Measurements from ENCODE around the gene CPZ.

The CPZ gene

DNA sequence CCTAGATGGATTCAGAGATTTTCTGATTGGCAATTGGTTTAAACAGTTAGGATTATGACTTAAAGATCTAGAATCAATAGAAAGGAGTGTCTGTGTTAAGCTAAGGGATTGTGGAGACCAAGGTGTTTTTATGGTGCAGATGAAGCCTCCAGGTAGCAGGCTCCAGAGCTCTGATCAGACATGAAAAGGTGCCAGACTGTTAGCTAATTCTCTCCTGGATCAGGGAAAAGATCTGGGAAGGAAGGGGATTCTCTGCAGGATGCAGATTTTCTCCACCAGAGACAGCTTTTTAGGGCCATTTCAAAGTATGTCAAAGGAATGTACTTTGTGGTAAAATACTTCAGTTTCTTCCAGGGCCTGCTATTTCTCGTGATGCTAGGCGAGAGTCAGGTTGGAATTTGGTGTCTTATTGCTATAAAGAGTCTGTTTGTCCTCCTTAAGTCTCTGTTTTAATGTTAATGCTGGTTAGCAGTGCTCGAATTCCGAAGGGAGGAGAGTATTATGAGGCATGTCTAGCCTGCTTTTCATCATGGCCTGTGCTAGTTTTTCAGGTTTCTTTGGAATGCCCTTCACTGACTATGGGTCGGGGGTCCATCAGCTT lies 24.4 kb upstream of the CPZ start:
- Histone ChIP-seq H4K20me1 (ENCODE audit: insufficient read depth, low read length) (no peaks in the 10 kb centered on the region), H2AFZ (ENCODE audit: low read length) (no peak overlapping the region), H3K27me3 (replicated peaks; ENCODE audit: insufficient read depth, low read length) (peaks cover 26% of the 10 kb centered on the region), H3K9me2 (replicated peaks; ENCODE audit: insufficient read depth, low read length) (no peaks in the 10 kb centered on the region), H3F3A (ENCODE audit: insufficient read depth, low read length) (no peaks in the 10 kb centered on the region), H3K9ac (ENCODE audit: low read length) (no peak overlapping the region), H3K4me2 (ENCODE audit: low read depth, low read length) (no peak overlapping the region), H3K4me3 (ENCODE audit: low read length) (no peak overlapping the region), H3K27ac (ENCODE audit: low read length) (no peak overlapping the region), H3K79me2 (ENCODE audit: low read length) (no peaks in the 10 kb centered on the region), H3K36me3 (replicated peaks; ENCODE audit: insufficient read depth, low read length) (no peaks in the 10 kb centered on the region), H3K4me1 (ENCODE audit: low read length) (peaks cover 14% of the 10 kb centered on the region), H3K9me3 (replicated peaks; ENCODE audit: insufficient read depth, low read length) (no peaks in the 10 kb centered on the region)
- TF ChIP-seq EZH2phosphoT487 (IDR thresholded peaks at IDR 0.05; ENCODE audit: low read length) (no peak), EZH2 (optimal IDR thresholded peaks at IDR 0.05; ENCODE audit: low read depth, low read length) (no peak), CTCF (IDR thresholded peaks at IDR 0.05; ENCODE audit: low read length) (no peak)
- no peak for DNase-seq

GRCh38 chr4:8570201-8570600 lies 22.4 kb upstream of the CPZ start:
- Histone ChIP-seq H3F3A (ENCODE audit: insufficient read depth, low read length) (no peaks in the 10 kb centered on the region), H3K27me3 (replicated peaks; ENCODE audit: insufficient read depth, low read length) (peaks cover 38% of the 10 kb centered on the region), H3K9ac (ENCODE audit: low read length) (no peak overlapping the region), H3K4me3 (ENCODE audit: low read length) (no peak overlapping the region), H3K4me1 (ENCODE audit: low read length) (peaks cover 11% of the 10 kb centered on the region), H3K79me2 (ENCODE audit: low read length) (no peaks in the 10 kb centered on the region), H3K9me3 (replicated peaks; ENCODE audit: insufficient read depth, low read length) (no peaks in the 10 kb centered on the region), H2AFZ (ENCODE audit: low read length) (no peak overlapping the region), H3K4me2 (ENCODE audit: low read depth, low read length) (no peak overlapping the region), H3K9me2 (replicated peaks; ENCODE audit: insufficient read depth, low read length) (no peaks in the 10 kb centered on the region), H3K36me3 (replicated peaks; ENCODE audit: insufficient read depth, low read length) (no peaks in the 10 kb centered on the region), H3K27ac (ENCODE audit: low read length) (no peak overlapping the region), H4K20me1 (ENCODE audit: insufficient read depth, low read length) (no peaks in the 10 kb centered on the region)
- no peak for DNase-seq
- TF ChIP-seq EZH2 (optimal IDR thresholded peaks at IDR 0.05; ENCODE audit: low read depth, low read length): no peak
- TF ChIP-seq CTCF (IDR thresholded peaks at IDR 0.05; ENCODE audit: low read length): no peak
- no peak for TF ChIP-seq EZH2phosphoT487 (IDR thresholded peaks at IDR 0.05; ENCODE audit: low read length)

DNA sequence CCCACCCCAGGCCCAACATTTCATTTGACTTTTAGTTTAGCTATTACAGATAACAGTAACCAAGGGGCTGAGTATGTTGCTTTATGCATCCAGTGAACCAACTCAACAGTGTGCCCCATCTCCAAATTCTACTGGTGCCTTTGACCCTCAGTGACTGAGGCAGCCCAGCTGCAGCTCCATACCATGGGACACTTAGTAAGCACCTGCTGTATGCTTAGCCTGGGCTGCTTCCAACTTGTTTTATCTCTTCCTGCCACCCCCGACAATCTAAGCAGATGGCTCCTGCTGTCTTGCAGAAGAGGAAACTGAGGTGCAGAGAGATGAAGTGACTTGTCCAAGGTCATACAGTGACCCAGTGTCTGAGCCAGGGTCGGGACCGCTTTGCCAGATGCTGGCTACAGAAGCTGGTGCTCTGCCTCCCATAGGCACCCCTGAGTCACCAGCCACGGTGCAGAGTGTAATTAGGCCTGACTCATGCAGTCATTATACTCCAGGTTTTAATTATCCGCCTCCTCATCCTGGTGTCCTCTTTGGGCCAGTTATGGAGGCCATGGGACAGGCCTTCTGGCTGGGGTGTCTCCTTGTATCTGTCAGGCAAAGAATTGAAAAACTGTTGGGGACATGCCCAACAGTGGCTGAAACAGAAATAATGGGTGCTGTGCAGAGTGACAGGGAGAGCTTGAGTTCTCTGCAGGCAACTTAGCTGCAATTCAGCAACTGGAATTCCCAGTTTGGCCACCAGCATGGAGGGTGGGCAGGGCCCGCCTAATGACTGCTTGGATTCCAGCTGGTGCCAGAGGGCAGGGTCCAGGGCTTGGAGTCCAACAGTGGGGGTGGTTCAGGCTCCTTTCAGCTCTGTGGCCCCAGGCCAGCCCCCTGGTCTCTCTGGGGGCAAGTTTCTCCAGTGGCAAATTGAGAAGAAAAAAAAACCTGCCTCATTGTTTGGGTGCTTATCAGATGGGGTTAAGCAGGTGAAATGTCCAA lies 20.6 kb upstream of the CPZ start:
- Histone ChIP-seq H3K4me2 (ENCODE audit: low read depth, low read length) (no peak overlapping the region), H3K9me3 (replicated peaks; ENCODE audit: insufficient read depth, low read length) (no peaks in the 10 kb centered on the region)
- no peak for TF ChIP-seq CTCF (IDR thresholded peaks at IDR 0.05; ENCODE audit: low read length)
- no peak for TF ChIP-seq EZH2 (optimal IDR thresholded peaks at IDR 0.05; ENCODE audit: low read depth, low read length)
- no peak for TF ChIP-seq EZH2phosphoT487 (IDR thresholded peaks at IDR 0.05; ENCODE audit: low read length)

More for the DNA sequence above, 20.6 kb upstream of the CPZ start:
- Histone ChIP-seq H3K79me2 (ENCODE audit: low read length) (no peaks in the 10 kb centered on the region), H3F3A (ENCODE audit: insufficient read depth, low read length) (no peaks in the 10 kb centered on the region), H3K27ac (ENCODE audit: low read length) (no peak overlapping the region), H4K20me1 (ENCODE audit: insufficient read depth, low read length) (no peaks in the 10 kb centered on the region), H3K36me3 (replicated peaks; ENCODE audit: insufficient read depth, low read length) (no peaks in the 10 kb centered on the region), H3K9me2 (replicated peaks; ENCODE audit: insufficient read depth, low read length) (no peaks in the 10 kb centered on the region), H3K27me3 (replicated peaks; ENCODE audit: insufficient read depth, low read length) (peaks cover 46% of the 10 kb centered on the region), H3K9ac (ENCODE audit: low read length) (no peak overlapping the region), H2AFZ (ENCODE audit: low read length) (no peak overlapping the region), H3K4me3 (ENCODE audit: low read length) (no peak overlapping the region), H3K4me1 (ENCODE audit: low read length) (no peaks in the 10 kb centered on the region)
- no peak for DNase-seq
